Fibroblast of the aortic adventitia (primary cell): ENCODE measurements around the gene ZMIZ1. TPM values are rescaled to one million over a fixed set of nuclear protein-coding genes. Genes with fewer than 3 reads are reported as not detected.

Experiments
- DNase-seq: peaks from one replicate; pipeline ENCODE4 v3.0.0-alpha.2; 2010; ENCODE audit warnings: low read depth
- H3K4me3 ChIP-seq: 2 replicates; pipeline ENCODE4 v1.5.1; 2011; ENCODE audit warnings: low read depth, mild to moderate bottlenecking, control low read depth, low read length, moderate library complexity
- CTCF ChIP-seq: IDR thresholded peaks from 2 replicates; pipeline ENCODE4 v1.5.1; 2011; ENCODE audit warnings: mild to moderate bottlenecking, low read length, control low read depth, inconsistent platforms; ENCODE audit not compliant: insufficient read depth
- total RNA-seq: library from RNA; depleted of rRNA; stranded (reverse); fragments of >200 nt; gene quantifications from 2 replicates; pipeline ENCODE4 v1.2.3, GENCODE V29; 2012; ENCODE audit warnings: low replicate concordance

The ZMIZ1 gene
- total RNA-seq, 1 donor = 28.1 TPM

- TF ChIP-seq CTCF = no peak
- no peak overlapping the region for H3K4me3 ChIP-seq
- no peak for DNase-seq
Measured at GRCh38 chr10:79209831-79210230, 141.1 kb downstream of the ZMIZ1 start.

- no peak for TF ChIP-seq CTCF
- DNase-seq = no peak
- no peak overlapping the region for H3K4me3 ChIP-seq
Measured at GRCh38 chr10:79210672-79211071, 141.9 kb downstream of the ZMIZ1 start.

GRCh38 chr10:79211616-79212015 is 142.8 kb downstream of the ZMIZ1 start:
- DNase-seq = no peak
- TF ChIP-seq CTCF = no peak
- no peak overlapping the region for H3K4me3 ChIP-seq

- no peak for TF ChIP-seq CTCF
- no peak overlapping the region for H3K4me3 ChIP-seq
- DNase-seq = no peak
Measured at GRCh38 chr10:79215531-79215930, 146.8 kb downstream of the ZMIZ1 start.

- TF ChIP-seq CTCF = no peak
- DNase-seq = peak; percentile 74
- no peak overlapping the region for H3K4me3 ChIP-seq
Measured at GRCh38 chr10:79219322-79219957, 150.7 kb downstream of the ZMIZ1 start.

- no peak for TF ChIP-seq CTCF
- DNase-seq = no peak
Measured at GRCh38 chr10:79220307-79220706, 151.5 kb downstream of the ZMIZ1 start.

More at GRCh38 chr10:79220307-79220706, 151.5 kb downstream of the ZMIZ1 start:
- H3K4me3 ChIP-seq = no peak overlapping the region
